Endothelial cell of hepatic sinusoid (primary cell): Measurements from ENCODE around the gene KCTD1.

Source experiments
- in situ Hi-C: cut with HindIII; loops from 2 replicates; pipeline ENCODE4 v1.10.0; 2017; ENCODE audit warnings: low sequenced_read_pairs

The KCTD1 gene

GRCh38 chr18:26435415-26436095 is 112.8 kb downstream of the KCTD1 start:
- in situ Hi-C loops, result no loop called here

- in situ Hi-C loops, result no loop called here
Measured at GRCh38 chr18:26434887-26435286, 113.5 kb downstream of the KCTD1 start.

- in situ Hi-C loops, result no loop called here
Measured at GRCh38 chr18:26432651-26433424, 115.5 kb downstream of the KCTD1 start.

- in situ Hi-C loops, result loop anchor here (5.0 kb wide), 1 partner anchor 33 kb away; no protein-coding TSS in a partner anchor
Measured at GRCh38 chr18:26429535-26430226, 118.7 kb downstream of the KCTD1 start.

- in situ Hi-C loops, result loop anchor here (5.0 kb wide), 1 partner anchor 37 kb away; no protein-coding TSS in a partner anchor
Measured at GRCh38 chr18:26425148-26425531, 123.2 kb downstream of the KCTD1 start.

- in situ Hi-C loops, result loop anchor here (5.0 kb wide), 1 partner anchor 38 kb away; no protein-coding TSS in a partner anchor
Measured at GRCh38 chr18:26424428-26425147, 123.8 kb downstream of the KCTD1 start.

- in situ Hi-C loops, result no loop called here
Measured at GRCh38 chr18:26422472-26423162, 125.7 kb downstream of the KCTD1 start.

- in situ Hi-C loops, result no loop called here
Measured at GRCh38 chr18:26421931-26422330, 126.4 kb downstream of the KCTD1 start.

- in situ Hi-C loops, result no loop called here
Measured at GRCh38 chr18:26421503-26421902, 126.8 kb downstream of the KCTD1 start.

GRCh38 chr18:26419746-26420145 is 128.6 kb downstream of the KCTD1 start:
- in situ Hi-C loops, result no loop called here

- in situ Hi-C loops, result no loop called here
Measured at GRCh38 chr18:26418225-26418624, 130.1 kb downstream of the KCTD1 start.

- in situ Hi-C loops, result no loop called here
Measured at GRCh38 chr18:26417190-26417589, 131.2 kb downstream of the KCTD1 start.

GRCh38 chr18:26416652-26417150 is 131.7 kb downstream of the KCTD1 start:
- in situ Hi-C loops, result no loop called here

- in situ Hi-C loops, result no loop called here
Measured at GRCh38 chr18:26415631-26416030, 132.7 kb downstream of the KCTD1 start.

GRCh38 chr18:26414901-26415440 is 133.4 kb downstream of the KCTD1 start:
- in situ Hi-C loops, result no loop called here

- in situ Hi-C loops, result no loop called here
Measured at GRCh38 chr18:26409091-26409490, 139.3 kb downstream of the KCTD1 start.

- in situ Hi-C loops, result no loop called here
Measured at GRCh38 chr18:26407736-26408601, 140.4 kb downstream of the KCTD1 start.

GRCh38 chr18:26406854-26407517 is 141.4 kb downstream of the KCTD1 start:
- in situ Hi-C loops, result no loop called here
